Measurements from ENCODE around the gene LMF2.

Gene LMF2

DNA sequence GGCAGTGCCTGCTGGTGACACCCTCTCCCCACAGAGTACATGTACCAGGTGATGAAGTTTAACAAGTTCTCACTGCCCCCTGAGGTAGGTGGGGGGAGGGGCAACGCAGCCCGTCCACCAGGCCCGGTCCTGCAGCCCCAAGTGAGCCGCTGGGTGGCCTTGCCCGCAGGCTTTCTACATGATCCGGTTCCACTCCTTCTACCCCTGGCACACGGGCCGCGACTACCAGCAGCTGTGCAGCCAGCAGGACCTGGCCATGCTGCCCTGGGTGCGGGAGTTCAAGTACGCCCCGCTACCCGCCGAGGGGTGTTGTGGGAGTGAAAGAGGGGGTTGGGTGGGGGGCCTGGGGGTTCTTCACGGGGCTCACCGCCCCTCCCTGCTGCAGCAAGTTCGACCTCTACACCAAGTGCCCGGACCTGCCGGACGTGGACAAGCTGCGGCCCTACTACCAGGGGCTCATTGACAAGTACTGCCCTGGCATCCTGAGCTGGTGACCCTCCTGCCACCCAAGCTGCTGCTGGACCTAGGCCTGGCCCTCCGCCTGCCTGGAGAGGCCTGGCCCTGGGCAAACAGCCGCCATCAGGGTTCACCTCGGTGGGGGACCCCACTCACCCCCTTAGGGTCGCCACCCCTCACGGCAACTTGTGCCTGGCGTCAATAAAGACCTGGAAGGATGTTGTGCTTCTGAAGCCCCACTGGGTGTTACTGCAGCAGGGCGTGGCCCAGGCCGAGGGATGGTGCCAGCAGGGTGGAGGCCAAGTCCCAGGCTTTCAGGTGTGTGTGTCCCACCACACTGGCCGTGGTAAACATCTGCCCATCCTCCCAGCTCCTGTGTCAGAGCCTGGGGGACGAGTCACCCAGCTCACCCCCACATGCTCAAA is 17.9 kb downstream of the LMF2 start:
- Mint-ChIP-seq H3K9me3 (no peaks in the 10 kb centered on the region), H3K4me3 (no peak overlapping the region), H3K4me1 (ENCODE audit: low read depth) (peaks cover 10% of the 10 kb centered on the region), H3K27me3 (ENCODE audit: low read depth) (no peaks in the 10 kb centered on the region), H3K27ac (no peak overlapping the region), H3K36me3 (ENCODE audit: low read depth) (no peaks in the 10 kb centered on the region)

DNA sequence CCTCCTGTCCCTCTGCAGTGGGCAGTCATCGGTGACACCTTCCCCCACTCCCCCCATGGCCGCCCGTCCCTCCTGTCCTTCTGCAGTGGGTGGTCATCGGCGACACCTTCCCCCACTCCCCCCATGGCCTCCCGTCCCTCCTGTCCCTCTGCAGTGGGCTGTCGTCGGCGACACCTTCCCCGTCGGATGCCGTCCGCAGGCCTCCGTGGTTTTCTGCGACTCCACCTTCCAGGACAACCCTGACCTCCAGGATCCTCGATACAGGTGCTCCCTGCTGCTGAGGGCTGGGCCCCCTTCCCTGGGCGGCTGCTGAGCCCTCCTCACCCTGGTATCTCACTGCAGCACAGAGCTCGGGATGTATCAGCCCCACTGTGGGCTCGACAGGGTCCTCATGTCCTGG is 18.6 kb downstream of the LMF2 start:
- Mint-ChIP-seq H3K9me3 (no peaks in the 10 kb centered on the region), H3K4me1 (ENCODE audit: low read depth) (peaks cover 10% of the 10 kb centered on the region), H3K27ac (no peak overlapping the region), H3K27me3 (ENCODE audit: low read depth) (no peaks in the 10 kb centered on the region), H3K4me3 (no peak overlapping the region), H3K36me3 (ENCODE audit: low read depth) (no peaks in the 10 kb centered on the region)

DNA sequence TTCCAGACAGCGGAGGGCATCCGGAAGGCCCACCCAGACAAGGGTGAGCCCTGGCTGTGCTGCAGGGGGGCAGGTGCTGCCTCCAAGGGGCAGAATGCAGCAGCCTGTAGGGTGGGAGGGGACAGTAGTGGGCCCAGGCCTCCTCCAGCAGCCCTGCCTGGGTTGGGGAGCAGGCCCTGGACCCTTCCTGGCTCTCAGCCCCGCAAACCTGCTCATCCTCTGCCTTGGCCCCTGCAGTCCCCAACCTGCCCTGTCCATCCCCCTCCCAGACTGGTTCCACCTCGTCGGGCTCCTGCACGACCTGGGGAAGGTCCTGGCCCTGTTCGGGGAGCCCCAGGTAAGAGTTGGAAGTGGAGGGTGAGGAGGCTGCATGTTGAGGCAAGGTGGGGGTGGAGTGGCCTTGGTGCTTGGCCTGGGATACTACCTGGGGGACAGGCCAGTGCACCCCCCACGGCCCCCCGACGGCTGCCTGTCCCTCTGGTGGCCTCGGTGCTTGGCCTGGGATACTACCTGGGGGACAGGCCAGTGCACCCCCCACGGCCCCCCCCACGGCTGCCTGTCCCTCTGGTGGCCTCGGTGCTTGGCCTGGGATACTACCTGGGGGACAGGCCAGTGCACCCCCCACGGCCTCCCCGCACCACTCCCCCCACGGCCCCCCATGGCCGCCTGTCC is 19.4 kb downstream of the LMF2 start:
- Mint-ChIP-seq H3K36me3 (ENCODE audit: low read depth) (no peaks in the 10 kb centered on the region), H3K27me3 (ENCODE audit: low read depth) (no peaks in the 10 kb centered on the region), H3K9me3 (no peaks in the 10 kb centered on the region), H3K27ac (no peak overlapping the region), H3K4me1 (ENCODE audit: low read depth) (peaks cover 10% of the 10 kb centered on the region), H3K4me3 (no peak overlapping the region)

- Mint-ChIP-seq H3K4me1 (ENCODE audit: low read depth) (peaks cover 10% of the 10 kb centered on the region), H3K27me3 (ENCODE audit: low read depth) (no peaks in the 10 kb centered on the region), H3K27ac (no peak overlapping the region), H3K4me3 (no peak overlapping the region), H3K9me3 (no peaks in the 10 kb centered on the region), H3K36me3 (ENCODE audit: low read depth) (no peaks in the 10 kb centered on the region)
Measured at GRCh38 chr22:50487290-50488005, 20.1 kb downstream of the LMF2 start.

- no peaks in the 10 kb centered on the region for H3K27me3 Mint-ChIP-seq (ENCODE audit: low read depth)
- H3K4me1 Mint-ChIP-seq (ENCODE audit: low read depth): peaks cover 10% of the 10 kb centered on the region
- H3K4me3 Mint-ChIP-seq: peak within 1 kb of the TSS; percentile 16
- no peak within 1 kb of the TSS for H3K27ac Mint-ChIP-seq
- no peaks in the 10 kb centered on the region for H3K36me3 Mint-ChIP-seq (ENCODE audit: low read depth)
- no peaks in the 10 kb centered on the region for H3K9me3 Mint-ChIP-seq
Measured at GRCh38 chr22:50486561-50487289, 20.8 kb downstream of the LMF2 start, which contains the start of gene MIOX. Gene MIOX, plus strand, starts transcription at chr22:50486859. Its CDS starts 39 bp downstream, at chr22:50486898.

- peaks cover 4% of the 10 kb centered on the region for H3K4me1 Mint-ChIP-seq (ENCODE audit: low read depth)
- no peaks in the 10 kb centered on the region for H3K36me3 Mint-ChIP-seq (ENCODE audit: low read depth)
- H3K27me3 Mint-ChIP-seq (ENCODE audit: low read depth): no peaks in the 10 kb centered on the region
- no peak overlapping the region for H3K4me3 Mint-ChIP-seq
- H3K9me3 Mint-ChIP-seq: no peaks in the 10 kb centered on the region
- no peak overlapping the region for H3K27ac Mint-ChIP-seq
Measured at GRCh38 chr22:50485221-50486131, 22.0 kb downstream of the LMF2 start.

GRCh38 chr22:50483977-50484853 is 23.3 kb downstream of the LMF2 start:
- Mint-ChIP-seq H3K4me3 (no peak overlapping the region), H3K27ac (no peak overlapping the region), H3K36me3 (ENCODE audit: low read depth) (no peaks in the 10 kb centered on the region), H3K9me3 (no peaks in the 10 kb centered on the region), H3K27me3 (ENCODE audit: low read depth) (peaks cover 11% of the 10 kb centered on the region), H3K4me1 (ENCODE audit: low read depth) (peaks cover 7% of the 10 kb centered on the region)

DNA sequence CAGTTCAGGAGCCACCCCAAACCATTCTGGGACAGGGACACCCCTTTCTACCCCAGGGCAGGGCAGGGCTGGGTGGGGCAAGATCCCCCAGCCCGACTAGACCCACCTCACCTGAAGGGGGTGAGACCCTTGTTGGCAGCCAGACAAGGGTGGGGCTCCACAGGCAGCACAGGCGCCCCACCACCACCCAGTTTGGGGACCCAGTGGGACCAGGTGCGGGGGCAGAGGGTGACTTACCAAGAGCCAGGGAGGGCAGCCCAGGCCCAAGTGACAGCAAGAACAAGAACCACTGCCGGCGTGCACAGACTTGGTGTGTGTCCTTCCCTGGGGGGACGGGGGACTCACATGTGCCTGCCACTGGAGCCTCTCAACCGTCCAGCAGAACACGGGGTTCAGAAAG is 23.9 kb downstream of the LMF2 start:
- Mint-ChIP-seq H3K27ac (no peak overlapping the region), H3K9me3 (no peaks in the 10 kb centered on the region), H3K27me3 (ENCODE audit: low read depth) (peaks cover 14% of the 10 kb centered on the region), H3K4me3 (no peak overlapping the region), H3K4me1 (ENCODE audit: low read depth) (peaks cover 7% of the 10 kb centered on the region), H3K36me3 (ENCODE audit: low read depth) (no peaks in the 10 kb centered on the region)

DNA sequence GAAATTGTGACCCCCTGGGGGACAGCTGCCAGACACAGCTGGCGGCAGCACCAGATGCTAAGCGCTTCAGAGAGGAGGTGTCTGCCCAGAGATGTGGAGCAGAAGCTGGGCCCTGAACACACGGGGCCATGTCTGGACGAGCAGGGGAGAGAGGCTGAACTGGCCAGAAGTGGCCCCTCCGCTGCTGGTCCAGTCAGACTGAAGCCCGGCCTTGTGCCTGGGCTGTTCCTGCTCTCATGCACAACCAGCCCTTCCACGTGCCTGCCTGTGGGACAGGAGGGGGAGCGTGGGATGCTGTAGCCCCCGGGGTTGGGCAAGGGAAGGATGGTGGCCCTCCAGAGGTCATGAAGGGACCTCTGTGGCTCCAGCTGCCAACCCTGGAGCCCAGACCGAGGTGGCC is 24.4 kb downstream of the LMF2 start:
- Mint-ChIP-seq H3K9me3 (no peaks in the 10 kb centered on the region), H3K27ac (no peak overlapping the region), H3K4me3 (peak overlapping the region; percentile 28), H3K27me3 (ENCODE audit: low read depth) (peaks cover 16% of the 10 kb centered on the region), H3K4me1 (ENCODE audit: low read depth) (peaks cover 7% of the 10 kb centered on the region), H3K36me3 (ENCODE audit: low read depth) (no peaks in the 10 kb centered on the region)

DNA sequence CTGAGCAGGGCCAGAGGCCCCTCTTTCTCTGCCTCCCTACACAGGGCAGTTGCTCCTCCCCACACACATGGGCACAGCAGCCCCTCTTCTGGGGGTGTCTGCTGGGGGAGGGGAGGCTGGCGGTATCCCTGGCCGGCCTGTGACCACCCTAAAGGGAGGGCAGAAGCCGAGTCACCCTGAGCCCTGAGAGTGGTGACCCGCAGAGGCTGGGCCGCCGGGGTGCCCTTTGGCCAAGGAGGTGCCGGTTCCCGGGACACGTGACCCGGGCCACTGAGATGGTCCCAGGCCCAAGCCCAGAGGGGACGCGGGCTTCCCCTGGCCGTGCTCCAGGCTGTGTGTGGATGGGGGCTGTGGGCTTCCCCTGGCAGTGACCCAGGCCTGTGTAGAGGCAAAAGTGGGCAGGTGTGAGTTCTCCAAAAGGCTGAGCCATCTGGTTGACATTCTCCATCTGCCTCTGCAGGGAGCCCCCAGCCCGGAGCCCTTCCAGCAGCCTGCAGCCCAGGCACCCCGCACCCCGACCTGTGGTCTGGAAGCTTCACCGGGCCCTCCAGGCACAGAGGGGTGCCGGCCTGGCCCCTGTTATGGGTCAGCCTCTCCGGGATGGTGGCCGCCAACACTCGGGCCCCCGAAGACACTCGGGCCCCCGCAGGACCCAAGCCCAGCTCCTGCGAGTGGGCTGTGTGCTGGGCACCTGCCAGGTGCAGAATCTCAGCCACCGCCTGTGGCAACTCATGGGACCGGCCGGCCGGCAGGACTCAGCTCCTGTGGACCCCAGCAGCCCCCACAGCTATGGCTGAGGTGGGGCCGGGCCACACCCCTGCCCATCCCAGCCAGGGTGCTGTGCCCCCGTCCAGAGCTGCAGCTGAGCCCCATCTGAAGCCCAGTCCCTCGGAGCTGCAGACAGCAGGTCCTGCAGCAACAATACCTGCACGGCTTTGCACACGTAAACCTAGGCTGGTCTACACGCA is 25.1 kb downstream of the LMF2 start:
- peaks cover 7% of the 10 kb centered on the region for H3K4me1 Mint-ChIP-seq (ENCODE audit: low read depth)

DNA sequence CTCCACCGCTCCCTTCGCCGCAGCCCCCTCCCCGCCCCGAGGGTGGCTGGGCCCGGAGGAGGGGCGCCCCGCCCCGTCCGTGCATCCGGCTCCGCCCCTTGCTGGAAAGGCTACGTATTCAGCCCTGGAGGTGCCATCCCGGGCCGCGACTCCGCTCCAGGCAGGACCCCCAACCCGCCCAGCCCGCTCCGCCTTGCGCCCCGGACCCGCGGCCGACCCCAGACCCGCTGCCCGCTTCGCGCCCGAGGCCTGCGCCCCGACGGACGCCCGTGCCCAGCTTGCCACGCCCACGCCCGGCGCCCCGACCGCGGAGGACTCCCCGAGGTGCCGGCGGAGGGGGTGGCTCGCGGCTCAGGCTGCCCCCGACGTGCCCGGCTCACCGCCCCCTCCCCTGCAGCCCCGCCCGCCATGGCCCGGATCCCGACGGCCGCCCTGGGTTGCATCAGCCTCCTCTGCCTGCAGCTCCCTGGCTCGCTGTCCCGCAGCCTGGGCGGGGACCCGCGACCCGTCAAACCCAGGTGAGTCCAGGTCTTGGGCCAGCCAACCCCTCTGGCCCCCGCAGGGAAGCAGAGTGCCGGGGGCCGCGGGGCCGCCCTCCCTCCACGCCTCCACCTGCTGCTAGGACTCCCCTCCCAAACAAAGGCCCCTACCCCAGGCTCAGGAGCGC is 25.9 kb downstream of the LMF2 start, which contains the start of gene ADM2:
TSS of gene ADM2 (plus strand) at position 104 of the 667 bp plus-strand sequence. CDS start at position 409, 305 bp downstream.
- peaks cover 11% of the 10 kb centered on the region for H3K4me1 Mint-ChIP-seq (ENCODE audit: low read depth)
- H3K27ac Mint-ChIP-seq: peak within 1 kb of the TSS; percentile 55
- H3K9me3 Mint-ChIP-seq: no peaks in the 10 kb centered on the region
- H3K4me3 Mint-ChIP-seq: peak within 1 kb of the TSS; percentile 75
- H3K27me3 Mint-ChIP-seq (ENCODE audit: low read depth): peaks cover 16% of the 10 kb centered on the region
- no peaks in the 10 kb centered on the region for H3K36me3 Mint-ChIP-seq (ENCODE audit: low read depth)

More for the DNA sequence above, 25.1 kb downstream of the LMF2 start:
- H3K27ac Mint-ChIP-seq: no peak overlapping the region
- H3K27me3 Mint-ChIP-seq (ENCODE audit: low read depth): peaks cover 16% of the 10 kb centered on the region
- H3K4me3 Mint-ChIP-seq: peak overlapping the region; percentile 75
- no peaks in the 10 kb centered on the region for H3K9me3 Mint-ChIP-seq
- no peaks in the 10 kb centered on the region for H3K36me3 Mint-ChIP-seq (ENCODE audit: low read depth)

Measured in T-helper 1 cell treated with Interleukin-12 subunit alpha and Interleukin-12 subunit beta and Interleukin-4 antibody, amounts not matched to agents 30 μg/mL and 1 μg/mL, for 36 hours (primary cell).